HCT116 (cell line): ENCODE measurements around the gene OR5K2. TPM values are rescaled to one million over a fixed set of nuclear protein-coding genes. Genes with fewer than 3 reads are reported as not detected.
A peak's percentile ranks its signal among the peaks of the same experiment; 100 is the strongest.

Experiments used
- ATAC-seq: fragments of 200-7000 bp; cut with Tn5 transposase; 2 replicates; pipeline ENCODE4 v1.9.1; 2020; ENCODE audit warnings: mild to moderate bottlenecking, moderate library complexity
- BruUV-seq: library from RNA; stranded (reverse); fragments of 400-500 nt; replicated peaks from 2 replicates; lab custom pipeline; 2021; lab: Mats Ljungman, UMichigan
- CTCF ChIA-PET: fragments of 300-600 bp; sonication (Branson Sonifier 250); formaldehyde crosslinking; loops from one replicate; lab custom pipeline; 2021; ENCODE audit warnings: antibody characterized with exemption; lab: Charles Lee
- POLR2A ChIA-PET: fragments of 300-600, 350-600 bp; sonication (Branson Sonifier 250); formaldehyde crosslinking; loops from one replicate; lab custom pipeline; 2021; ENCODE audit warnings: antibody characterized with exemption; lab: Charles Lee
- RAD21 ChIA-PET, 2 experiments: fragments of 300-600 bp; sonication (Branson Sonifier 250); formaldehyde crosslinking; loops; one replicate each; lab custom pipeline; 2023; ENCODE audit warnings: low total read pairs in 2 of 2; ENCODE audit not compliant: uncharacterized antibody in 2 of 2, unreplicated experiment in 2 of 2, low non-redundant PET in 1 of 2; lab: Charles Lee
- DNase-seq: peaks from one replicate; pipeline ENCODE4 v3.0.0-alpha.2; 2010; ENCODE audit warnings: low read depth, low spot score
- H2AFZ ChIP-seq: fragments of 200-600 bp; shearing (Covaris generic), sonication (generic); 2 replicates; pipeline ENCODE4 v1.6.1; 2017; ENCODE audit warnings: low read depth, mixed run types, mixed read lengths, antibody characterized with exemption, low read length; ENCODE audit not compliant: poor library complexity, severe bottlenecking
- H3K27ac ChIP-seq: 2 replicates; pipeline ENCODE4 v1.5.1; 2012; ENCODE audit warnings: low read depth, low read length
- H3K27me3 ChIP-seq: fragments of 200-600 bp; sonication (generic); 2 replicates; pipeline ENCODE4 v1.6.1; 2016; ENCODE audit warnings: mixed run types, low read length, mixed read lengths; ENCODE audit not compliant: insufficient read depth
- H3K36me3 ChIP-seq, 2 experiments: fragments of 200-500 bp in 1 of 2; fragments of 200-600 bp in 1 of 2; sonication (Bioruptor generic) in 1 of 2; sonication (generic) in 1 of 2; 2 replicates each; pipeline versions ENCODE4 v1.5.1 to v1.6.1; 2014 to 2016; ENCODE audit warnings: low read length in 2 of 2, inconsistent platforms in 1 of 2, mixed read lengths in 1 of 2, mixed run types in 1 of 2; ENCODE audit not compliant: insufficient read depth in 2 of 2, control insufficient read depth in 1 of 2
- H3K4me1 ChIP-seq, 2 experiments: fragments of 200-600 bp in 1 of 2; sonication (generic) in 1 of 2; 2 replicates each; pipeline versions ENCODE4 v1.5.1 to v1.6.1; 2012 to 2017; ENCODE audit warnings: low read length in 2 of 2, inconsistent platforms in 1 of 2, mild to moderate bottlenecking in 1 of 2, mixed read lengths in 1 of 2, mixed run types in 1 of 2, moderate library complexity in 1 of 2; ENCODE audit not compliant: insufficient read depth in 2 of 2, control insufficient read depth in 1 of 2
- H3K4me2 ChIP-seq: fragments of 200-600 bp; sonication (generic); 2 replicates; pipeline ENCODE4 v1.6.1; 2017; ENCODE audit warnings: mixed run types, low read length, mixed read lengths
- H3K4me3 ChIP-seq, 2 experiments: fragments of 200-600 bp in 1 of 2; sonication (generic) in 1 of 2; replicated peaks in 1 of 2; 2 replicates each; pipeline ENCODE4 v1.5.1; 2011 to 2016; ENCODE audit warnings: low read length in 2 of 2, control low read depth in 1 of 2, low read depth in 1 of 2, mild to moderate bottlenecking in 1 of 2, mixed read lengths in 1 of 2, mixed run types in 1 of 2
- H3K79me2 ChIP-seq: fragments of 200-600 bp; sonication (generic); 2 replicates; pipeline ENCODE4 v1.6.1; 2017; ENCODE audit warnings: mild to moderate bottlenecking, mixed run types, low read length, moderate library complexity, mixed read lengths; ENCODE audit not compliant: insufficient read depth
- H3K9ac ChIP-seq: fragments of 200-600 bp; sonication (generic); 2 replicates; pipeline ENCODE4 v1.6.1; 2016; ENCODE audit warnings: low read length, mixed read lengths
- H3K9me2 ChIP-seq: fragments of 200-600 bp; sonication (generic), shearing (Covaris generic); 2 replicates; pipeline ENCODE4 v1.6.1; 2017; ENCODE audit warnings: mixed run types, mild to moderate bottlenecking, moderate library complexity; ENCODE audit not compliant: insufficient read depth
- H3K9me3 ChIP-seq, 2 experiments: fragments of 200-500 bp in 1 of 2; fragments of 200-600 bp in 1 of 2; sonication (Bioruptor generic) in 1 of 2; sonication (generic) in 1 of 2; 2 replicates each; pipeline ENCODE4 v1.6.1; 2014 to 2017; ENCODE audit warnings: low read length in 2 of 2, mixed read lengths in 2 of 2, inconsistent platforms in 1 of 2, low read depth in 1 of 2, mild to moderate bottlenecking in 1 of 2, mixed run types in 1 of 2, moderate library complexity in 1 of 2; ENCODE audit not compliant: control insufficient read depth in 1 of 2, insufficient read depth in 1 of 2
- H4K20me1 ChIP-seq: fragments of 200-600 bp; sonication (generic), shearing (Covaris generic); 2 replicates; pipeline ENCODE4 v1.6.1; 2017; ENCODE audit warnings: mixed run types, mild to moderate bottlenecking, moderate library complexity; ENCODE audit not compliant: insufficient read depth
- ATF3 ChIP-seq: IDR thresholded peaks from 2 replicates; pipeline ENCODE4 v1.6.1; 2012
- CBX3 ChIP-seq: IDR thresholded peaks from 2 replicates; pipeline ENCODE4 v1.6.1; 2012; ENCODE audit warnings: low read depth
- REST ChIP-seq: IDR thresholded peaks from 2 replicates; pipeline ENCODE4 v1.6.1; 2012; ENCODE audit warnings: low read depth
- SIN3A ChIP-seq: IDR thresholded peaks from 2 replicates; pipeline ENCODE4 v1.6.1; 2012; ENCODE audit warnings: low read depth
- SRF ChIP-seq: IDR thresholded peaks from 2 replicates; pipeline ENCODE4 v1.6.1; 2012; ENCODE audit warnings: low read depth
- YY1 ChIP-seq: IDR thresholded peaks from 2 replicates; pipeline ENCODE4 v1.6.1; 2011; ENCODE audit warnings: low read length, low read depth, moderate library complexity, mild to moderate bottlenecking; ENCODE audit not compliant: insufficient replicate concordance; ENCODE audit errors: extremely low read depth
- ZBTB33 ChIP-seq: IDR thresholded peaks from 2 replicates; pipeline ENCODE4 v1.6.1; 2011; ENCODE audit warnings: mild to moderate bottlenecking, low read length, moderate library complexity; ENCODE audit not compliant: insufficient replicate concordance; ENCODE audit errors: extremely low read depth
- intact Hi-C: fragments of 100-400 bp; cut with micrococcal nuclease; formaldehyde crosslinking; loops from 2 replicates; pipeline ENCODE4 v1.10.0; 2022
- total RNA-seq: library from RNA; stranded (reverse); gene quantifications from one replicate; pipeline ENCODE4 v1.2.1, GENCODE V29; 2021; ENCODE audit not compliant: unreplicated experiment

The OR5K2 gene
- total RNA-seq, 1 experiment from 2014 or later, result not detected

- ChIA-PET RAD21 (no interaction called here), POLR2A (interaction anchor here (1.1 to 3.3 kb wide), 7 partner anchors 8 to 51 kb away, joined by 3 to 14 read pairs (median 4); partner anchors contain the start of gene CLDND1), CTCF (interaction anchor here (1.1 kb wide), 1 partner anchor 31 kb away, joined by 3 read pairs; no protein-coding TSS in a partner anchor)
Measured at GRCh38 chr3:98514948-98515347, 17.5 kb downstream of the OR5K2 start.

More at GRCh38 chr3:98514948-98515347, 17.5 kb downstream of the OR5K2 start:
- H3K4me3 ChIP-seq, result no peak overlapping the region
- intact Hi-C loops, result no loop called here
- peak overlapping the region; percentile 86 for H3K27ac ChIP-seq
- peak overlapping the region; percentile 45 for H3K4me2 ChIP-seq
- peaks cover 31 to 40% of the 10 kb centered on the region in 2 experiments for H3K36me3 ChIP-seq
- no peaks in the 10 kb centered on the region for H3K9me2 ChIP-seq
- peaks cover 45% of the 10 kb centered on the region for H3K79me2 ChIP-seq
- H3K27me3 ChIP-seq, result no peaks in the 10 kb centered on the region
- H4K20me1 ChIP-seq, result no peaks in the 10 kb centered on the region
- H3K9ac ChIP-seq, result peak overlapping the region; percentile 17; the same call in 1 of the 2 replicates
- H3K9me3 ChIP-seq, result no peaks in the 10 kb centered on the region
- TF ChIP-seq SIN3A, result no peak
- TF ChIP-seq ZBTB33, result no peak
- TF ChIP-seq ATF3, result no peak
- no peak for TF ChIP-seq CBX3
- no peak for TF ChIP-seq YY1
- no peak for TF ChIP-seq REST
- TF ChIP-seq SRF, result no peak
- TF ChIP-seq, all 23 proteins: peak for 0
- Histone ChIP-seq H3K4me1 (peaks cover 85 to 98% of the 10 kb centered on the region in 2 experiments), H2AFZ (no peak overlapping the region)
- no TSS peak for BruUV-seq
- ATAC-seq (no peak), DNase-seq (no peak)
